GM12865 (cell line): ENCODE data around the gene SPTLC3.

Source experiments
- DNase-seq: peaks from one replicate; pipeline ENCODE4 v3.0.0; 2010; ENCODE audit warnings: low read depth
- H3K4me3 ChIP-seq: 2 replicates; pipeline ENCODE4 v1.5.1; 2011; ENCODE audit warnings: mild to moderate bottlenecking, low read depth, low read length, control low read depth
- TF ChIP-seq, protein P1 (sequence below): IDR thresholded peaks from 2 replicates; pipeline ENCODE4 v1.5.1; 2011; ENCODE audit warnings: low read length, control low read depth, low read depth, inconsistent platforms; ENCODE audit not compliant: insufficient read depth; ENCODE audit errors: missing control alignments

SPTLC3 gene

DNA sequence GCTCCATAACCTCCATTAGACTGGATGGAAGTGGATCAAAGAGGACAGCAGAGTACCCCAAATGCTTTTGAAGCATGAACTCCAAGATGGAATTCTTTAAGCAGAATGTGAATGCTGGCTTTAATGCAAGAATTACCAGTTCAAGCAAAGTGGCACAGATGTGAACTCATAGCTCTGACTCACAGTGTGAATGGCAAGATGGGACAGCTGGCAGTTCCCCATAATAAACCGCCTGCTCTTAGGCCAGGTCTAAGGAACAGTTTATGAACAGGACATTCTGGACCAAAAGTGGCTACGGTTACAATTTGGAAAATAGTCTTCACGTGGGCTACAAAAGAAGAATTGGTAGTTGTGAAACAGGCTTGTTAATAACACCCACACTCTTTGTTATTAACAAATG, 76.5 kb downstream of the SPTLC3 start:
- TF ChIP-seq, protein P1, sequence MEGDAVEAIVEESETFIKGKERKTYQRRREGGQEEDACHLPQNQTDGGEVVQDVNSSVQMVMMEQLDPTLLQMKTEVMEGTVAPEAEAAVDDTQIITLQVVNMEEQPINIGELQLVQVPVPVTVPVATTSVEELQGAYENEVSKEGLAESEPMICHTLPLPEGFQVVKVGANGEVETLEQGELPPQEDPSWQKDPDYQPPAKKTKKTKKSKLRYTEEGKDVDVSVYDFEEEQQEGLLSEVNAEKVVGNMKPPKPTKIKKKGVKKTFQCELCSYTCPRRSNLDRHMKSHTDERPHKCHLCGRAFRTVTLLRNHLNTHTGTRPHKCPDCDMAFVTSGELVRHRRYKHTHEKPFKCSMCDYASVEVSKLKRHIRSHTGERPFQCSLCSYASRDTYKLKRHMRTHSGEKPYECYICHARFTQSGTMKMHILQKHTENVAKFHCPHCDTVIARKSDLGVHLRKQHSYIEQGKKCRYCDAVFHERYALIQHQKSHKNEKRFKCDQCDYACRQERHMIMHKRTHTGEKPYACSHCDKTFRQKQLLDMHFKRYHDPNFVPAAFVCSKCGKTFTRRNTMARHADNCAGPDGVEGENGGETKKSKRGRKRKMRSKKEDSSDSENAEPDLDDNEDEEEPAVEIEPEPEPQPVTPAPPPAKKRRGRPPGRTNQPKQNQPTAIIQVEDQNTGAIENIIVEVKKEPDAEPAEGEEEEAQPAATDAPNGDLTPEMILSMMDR, result no peak
- DNase-seq, result no peak
- H3K4me3 ChIP-seq, result no peak overlapping the region

DNA sequence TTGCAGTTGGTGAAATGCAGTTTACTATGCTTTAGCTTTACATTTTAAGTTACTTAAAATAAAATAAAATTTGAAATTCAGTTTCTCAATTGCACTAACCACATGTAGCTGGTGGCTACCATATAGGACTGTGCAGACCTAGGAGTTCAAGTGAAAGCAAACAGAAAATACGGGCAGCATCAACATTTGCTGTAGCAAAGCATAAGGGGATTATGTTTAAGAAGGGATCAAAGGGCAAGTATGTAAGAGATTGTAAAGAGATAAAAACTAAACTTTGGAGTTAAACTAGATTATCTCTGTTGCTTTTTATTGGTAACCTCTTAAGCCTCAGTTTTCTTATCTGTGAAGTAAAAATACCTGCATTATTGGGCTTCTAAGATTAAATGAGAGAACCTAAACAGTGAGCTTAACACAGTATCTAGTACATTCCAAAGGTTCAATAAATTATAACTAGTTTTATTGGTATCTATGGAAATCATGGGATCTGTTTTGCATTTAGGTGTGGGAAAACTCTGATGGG, 81.2 kb downstream of the SPTLC3 start:
- no peak for DNase-seq
- H3K4me3 ChIP-seq, result no peak overlapping the region
- TF ChIP-seq, protein P1, result no peak

DNA sequence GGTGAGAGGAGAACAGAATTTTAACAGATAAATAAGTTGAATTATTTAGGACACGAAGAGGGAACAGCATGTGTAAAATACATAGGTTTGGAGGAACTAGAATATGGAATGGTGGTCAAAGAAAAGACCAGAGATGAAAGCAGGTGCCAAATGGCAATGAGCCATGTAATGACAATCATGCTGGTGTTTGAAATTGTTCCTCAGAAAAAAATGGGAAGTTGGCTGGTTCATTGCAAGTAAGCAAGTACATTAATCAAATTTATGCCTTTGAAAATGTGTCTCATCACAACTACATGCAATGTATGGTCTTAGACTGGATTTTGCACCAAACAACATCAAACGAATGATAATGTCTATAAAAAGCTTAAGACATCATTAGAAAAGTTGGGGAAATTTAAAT, 83.3 kb downstream of the SPTLC3 start:
- TF ChIP-seq, protein P1, result no peak
- H3K4me3 ChIP-seq, result no peak overlapping the region
- no peak for DNase-seq

DNA sequence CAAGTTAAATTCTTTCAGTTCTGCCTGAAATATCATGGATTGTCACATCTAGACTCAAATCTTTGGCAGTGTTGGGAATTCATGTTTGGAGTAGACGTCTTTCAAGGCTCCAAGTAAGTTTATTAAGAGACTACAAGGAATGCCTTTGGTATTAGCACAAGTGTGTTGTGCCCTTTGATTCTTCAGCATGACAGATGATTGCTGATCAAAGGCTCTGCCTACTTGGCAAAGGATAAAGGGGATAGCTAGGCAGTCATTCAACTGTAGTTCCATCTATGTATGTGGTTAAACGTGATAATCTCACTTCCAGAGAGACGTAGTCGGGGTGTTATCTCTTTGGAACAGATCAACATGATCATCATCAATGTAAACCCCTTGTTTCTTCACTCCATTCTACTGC, 86.2 kb downstream of the SPTLC3 start:
- H3K4me3 ChIP-seq, result no peak overlapping the region
- no peak for DNase-seq
- TF ChIP-seq, protein P1, result no peak

DNA sequence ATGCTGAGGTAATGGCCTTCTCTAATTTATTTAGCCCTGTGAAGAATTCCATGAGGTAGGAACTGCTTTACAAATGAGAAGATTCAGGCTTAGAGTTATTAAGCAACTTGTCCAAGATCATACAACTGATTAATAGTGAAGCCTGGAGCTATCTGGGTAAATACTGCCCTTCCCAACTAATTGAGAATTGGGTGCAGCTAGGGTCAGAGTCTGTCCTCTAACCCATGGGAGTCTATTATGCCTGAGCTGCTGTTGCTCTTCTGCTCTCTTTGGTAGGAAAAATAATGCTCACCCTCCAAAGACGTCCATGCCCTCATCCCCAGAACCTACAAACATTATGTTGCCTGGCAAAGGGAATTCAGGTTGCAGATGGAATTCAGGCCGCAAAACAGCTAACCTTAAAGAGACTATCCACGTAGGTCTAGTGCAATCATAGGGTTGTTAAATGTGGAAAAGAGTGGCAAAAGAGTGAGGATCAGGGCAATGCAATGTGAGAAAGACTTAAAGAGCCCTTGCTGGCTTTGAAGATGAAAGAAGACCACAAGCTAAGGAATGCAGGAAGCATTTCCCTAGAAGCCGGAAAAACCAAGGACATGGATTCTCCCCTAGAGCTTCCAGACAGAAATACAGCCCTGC, 90.1 kb downstream of the SPTLC3 start:
- no peak for DNase-seq
- TF ChIP-seq, protein P1, result no peak

DNA sequence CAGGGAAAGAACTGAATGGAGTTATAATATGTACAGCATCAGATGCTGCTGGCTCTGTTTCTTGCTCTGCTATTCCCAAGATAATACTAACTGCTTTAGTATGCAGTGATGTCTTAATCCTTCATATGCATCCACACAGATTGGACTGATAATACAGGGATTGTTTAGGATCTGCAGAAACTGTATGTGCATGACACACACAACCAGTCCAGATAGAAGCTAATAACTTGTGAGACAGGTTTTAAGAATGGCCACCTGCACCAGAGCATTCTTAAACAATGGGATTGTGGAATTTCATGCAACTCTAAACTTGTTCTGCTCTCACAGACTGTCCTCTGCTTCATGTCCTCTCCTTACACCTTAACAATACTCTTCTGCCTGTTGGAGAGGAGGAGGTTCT, 90.9 kb downstream of the SPTLC3 start:
- DNase-seq, result no peak
- H3K4me3 ChIP-seq, result no peak overlapping the region
- TF ChIP-seq, protein P1, result no peak

More for the DNA sequence above, 90.1 kb downstream of the SPTLC3 start:
- no peak overlapping the region for H3K4me3 ChIP-seq

DNA sequence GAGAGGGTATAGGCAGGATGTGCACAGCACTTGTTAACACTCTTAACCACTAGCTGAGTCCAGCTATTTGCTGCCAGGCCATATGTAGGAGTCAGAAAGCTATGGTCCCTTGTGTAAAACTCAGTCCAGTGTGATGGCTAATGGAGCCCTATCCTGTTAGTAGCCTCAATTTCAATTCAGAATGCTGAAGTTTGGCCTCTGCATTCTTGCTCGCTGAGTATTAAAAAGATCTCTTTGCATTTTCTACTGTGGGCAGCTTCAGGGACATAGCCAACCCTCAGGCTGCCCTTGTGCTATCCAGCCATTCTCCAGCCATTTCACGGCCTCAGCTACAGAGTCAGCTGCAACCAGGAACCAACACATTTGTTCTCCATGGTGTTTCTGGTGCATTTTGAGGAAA, 92.5 kb downstream of the SPTLC3 start:
- TF ChIP-seq, protein P1, result no peak
- H3K4me3 ChIP-seq, result no peak overlapping the region
- DNase-seq, result no peak
